ENCODE data around the gene PI4K2B.
"Not testable (repeated sequence)": the region's sequence is repeated elsewhere in the genome, so short reads cannot be mapped to it uniquely, and the experiment has no call there.

The PI4K2B gene

DNA sequence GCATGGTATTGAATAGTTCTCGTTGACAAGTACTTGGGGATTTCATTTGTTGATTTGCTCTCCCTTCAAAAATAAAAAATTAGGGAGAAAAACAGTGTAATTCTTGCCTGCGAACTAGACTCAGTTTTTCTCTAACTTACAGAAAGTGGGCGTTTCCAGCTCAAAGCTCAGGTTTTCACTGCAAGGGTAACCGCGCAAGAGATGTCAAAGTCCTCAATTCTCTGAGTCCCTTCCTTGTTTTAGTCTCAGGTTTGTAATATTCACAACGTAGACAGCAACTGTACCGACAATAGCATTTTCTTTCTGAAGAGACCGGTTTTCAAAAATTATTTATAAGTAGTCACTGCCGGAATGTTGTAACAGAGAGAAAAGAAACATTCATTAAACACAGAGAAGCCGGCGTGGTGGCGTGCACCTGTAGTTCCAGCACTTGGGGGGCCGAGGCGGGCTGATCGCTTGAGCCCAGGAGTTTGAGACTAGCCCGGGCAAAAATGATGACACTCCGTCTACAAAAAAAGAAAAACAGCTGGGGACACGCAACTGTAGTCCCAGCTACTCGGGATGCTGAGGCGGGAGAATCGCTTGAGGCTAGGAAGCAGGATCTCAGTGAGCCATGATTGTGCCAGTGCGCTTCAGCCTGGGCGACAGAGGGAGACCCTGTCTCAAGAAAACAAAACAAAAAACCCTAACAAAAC lies 79.5 kb downstream of the PI4K2B start:
- DNase-seq (ENCODE audit: insufficient read length, low spot score) (no peak), FAIRE-seq (no peak)
- TF ChIP-seq POLR2AphosphoS5 (IDR thresholded peaks at IDR 0.05; ENCODE audit: low read depth, low read length) = no peak

DNA sequence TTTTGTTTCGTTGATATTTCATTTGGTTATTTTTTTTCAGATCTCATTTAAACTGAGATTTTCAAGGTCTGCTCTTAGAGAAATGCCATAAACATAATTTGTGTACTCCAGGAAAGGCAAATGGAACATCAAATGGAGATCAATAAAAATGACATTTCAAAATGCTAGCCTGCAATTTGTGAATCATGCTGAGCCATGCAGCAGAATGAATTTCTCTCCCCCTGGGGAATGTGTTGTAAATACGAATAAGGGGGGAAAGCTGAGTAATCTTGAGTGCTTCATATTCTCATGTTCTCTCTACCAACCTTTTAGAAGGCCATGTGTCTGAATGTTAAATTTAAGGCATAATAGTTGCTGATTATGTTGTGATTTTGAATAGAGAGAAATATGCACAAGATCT lies 86.5 kb downstream of the PI4K2B start:
- no peak for DNase-seq (ENCODE audit: insufficient read length, low spot score)
- FAIRE-seq = peak; percentile 33
- TF ChIP-seq POU2F2 (IDR thresholded peaks at IDR 0.05; ENCODE audit: low read depth, low read length) (no peak), SPI1 (IDR thresholded peaks at IDR 0.05; ENCODE audit: low read depth, low read length) (no peak), PAX5 (IDR thresholded peaks at IDR 0.05; ENCODE audit: insufficient read depth, low read length, severe bottlenecking) (no peak), POLR2A (IDR thresholded peaks at IDR 0.05; ENCODE audit: low read depth, low read length) (no peak), POLR2AphosphoS5 (IDR thresholded peaks at IDR 0.05; ENCODE audit: low read depth, low read length) (no peak), TAF1 (IDR thresholded peaks at IDR 0.05; ENCODE audit: low read depth, low read length) (no peak)

DNA sequence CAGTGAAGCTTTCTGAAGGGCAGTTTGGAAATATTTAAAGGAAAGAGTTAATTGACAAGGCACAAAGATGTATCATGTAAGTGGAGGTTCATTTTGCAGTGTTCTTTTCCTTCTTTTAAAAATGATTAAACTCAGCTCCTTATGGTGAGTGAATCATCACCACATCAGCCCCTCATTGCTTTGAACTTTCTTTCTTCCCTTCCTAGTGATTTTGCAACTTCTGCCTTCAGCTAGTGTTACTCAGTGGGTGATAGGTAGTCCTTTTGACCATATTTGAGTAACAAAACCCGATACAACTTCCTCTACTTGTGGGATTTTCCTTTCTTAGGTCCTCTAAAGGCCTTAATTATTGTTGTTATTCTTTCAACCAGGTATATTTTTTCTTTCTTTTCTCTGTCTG lies 86.9 kb downstream of the PI4K2B start:
- FAIRE-seq = peak; percentile 33
- TF ChIP-seq POLR2AphosphoS5 (IDR thresholded peaks at IDR 0.05; ENCODE audit: low read depth, low read length) (no peak), POU2F2 (IDR thresholded peaks at IDR 0.05; ENCODE audit: low read depth, low read length) (no peak), PAX5 (IDR thresholded peaks at IDR 0.05; ENCODE audit: insufficient read depth, low read length, severe bottlenecking) (no peak), TAF1 (IDR thresholded peaks at IDR 0.05; ENCODE audit: low read depth, low read length) (no peak), POLR2A (IDR thresholded peaks at IDR 0.05; ENCODE audit: low read depth, low read length) (no peak)
- no peak for DNase-seq (ENCODE audit: insufficient read length, low spot score)

DNA sequence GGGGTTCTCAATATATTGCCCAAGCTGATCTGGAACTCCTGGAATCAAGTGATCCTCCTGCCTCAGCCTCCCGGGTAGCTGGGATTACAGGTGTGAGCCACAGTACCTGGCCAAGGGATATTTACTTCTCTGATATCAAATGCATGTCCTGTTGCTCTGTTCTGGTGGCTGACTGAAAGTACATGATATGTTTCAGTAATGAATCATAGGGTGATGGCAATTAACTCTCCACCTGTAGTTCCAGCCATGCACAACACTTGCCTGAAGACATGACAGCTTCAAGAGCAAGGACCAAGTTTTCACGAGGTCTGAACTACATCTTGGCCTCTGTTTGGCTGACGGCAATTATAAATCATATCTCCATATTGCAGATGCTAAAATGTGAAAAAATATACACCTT lies 87.9 kb downstream of the PI4K2B start:
- TF ChIP-seq POU2F2 (IDR thresholded peaks at IDR 0.05; ENCODE audit: low read depth, low read length) (no peak), POLR2A (IDR thresholded peaks at IDR 0.05; ENCODE audit: low read depth, low read length) (no peak), TAF1 (IDR thresholded peaks at IDR 0.05; ENCODE audit: low read depth, low read length) (no peak), PAX5 (IDR thresholded peaks at IDR 0.05; ENCODE audit: insufficient read depth, low read length, severe bottlenecking) (no peak), POLR2AphosphoS5 (IDR thresholded peaks at IDR 0.05; ENCODE audit: low read depth, low read length) (no peak), SPI1 (IDR thresholded peaks at IDR 0.05; ENCODE audit: low read depth, low read length) (no peak)
- DNase-seq (ENCODE audit: insufficient read length, low spot score) (no peak), FAIRE-seq (peak; percentile 83)

DNA sequence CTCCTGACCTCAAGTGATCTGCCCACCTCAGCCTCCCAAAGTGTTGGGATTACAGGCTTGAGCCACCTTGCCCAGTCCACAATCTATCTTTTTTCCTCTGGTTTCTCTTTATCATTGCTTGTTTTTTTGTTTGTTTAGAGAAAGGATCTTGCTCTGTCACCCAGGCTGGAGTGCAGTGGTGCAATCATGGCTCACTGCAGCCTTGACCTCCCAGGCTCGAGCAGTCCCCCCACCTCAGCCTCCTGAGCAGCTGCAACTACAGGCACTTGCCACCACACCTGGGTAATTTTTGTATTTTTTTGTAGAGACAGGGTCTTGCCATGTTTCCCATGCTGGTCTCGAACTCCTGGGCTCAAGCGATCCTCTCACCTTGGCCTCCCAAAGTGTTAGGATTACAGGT lies 94.6 kb downstream of the PI4K2B start:
- not testable (repeated sequence) for FAIRE-seq; DNase-seq (ENCODE audit: insufficient read length, low spot score)
